H1 (cell line): Measurements from ENCODE around the gene PRSS3. TPM values are rescaled to one million over a fixed set of nuclear protein-coding genes. Genes with fewer than 3 reads are reported as not detected.

Source experiments
- CTCF ChIA-PET: fragments of 300-600 bp; sonication (Branson Sonifier 250); formaldehyde crosslinking; loops from one replicate; lab custom pipeline; 2021; ENCODE audit not compliant: partially characterized antibody; lab: Charles Lee
- POLR2A ChIA-PET: fragments of 300-600 bp; sonication (Branson Sonifier 250); formaldehyde crosslinking; loops from one replicate; lab custom pipeline; 2021; ENCODE audit warnings: inconsistent platforms; ENCODE audit not compliant: partially characterized antibody; lab: Charles Lee
- DNase-seq, 2 experiments: peaks; one replicate each; pipeline versions ENCODE4 v3.0.0 to v3.0.0-alpha.2; 2010 to 2022; ENCODE audit warnings: low spot score in 2 of 2, low read depth in 1 of 2, mixed read lengths in 1 of 2
- FAIRE-seq: peaks from 2 replicates; lab custom pipeline; 2011; peaks lifted over from hg19 to GRCh38; lab: Jason Lieb, UNC
- H2AFZ ChIP-seq: 2 replicates; pipeline ENCODE4 v1.8.1; 2012; ENCODE audit warnings: low read length, inconsistent platforms
- H2AK5ac ChIP-seq: 2 replicates; pipeline ENCODE4 v1.6.1; 2013; ENCODE audit warnings: low read depth, low read length
- H2BK120ac ChIP-seq: replicated peaks from 2 replicates; pipeline ENCODE3; 2013; ENCODE audit warnings: low read depth, low read length, inconsistent platforms
- H2BK12ac ChIP-seq: 2 replicates; pipeline ENCODE4 v1.6.1; 2013; ENCODE audit warnings: low read depth, low read length
- H2BK15ac ChIP-seq: 2 replicates; pipeline ENCODE4 v1.6.1; 2013; ENCODE audit warnings: low read length
- H2BK20ac ChIP-seq: 2 replicates; pipeline ENCODE4 v1.6.1; 2013; ENCODE audit warnings: low read length
- H2BK5ac ChIP-seq: 2 replicates; pipeline ENCODE4 v1.6.1; 2013; ENCODE audit warnings: low read depth, low read length
- H3K14ac ChIP-seq: 2 replicates; pipeline ENCODE4 v1.6.1; 2013; ENCODE audit warnings: inconsistent platforms; ENCODE audit not compliant: insufficient read length
- H3K18ac ChIP-seq: 2 replicates; pipeline ENCODE4 v1.6.1; 2013; ENCODE audit warnings: low read length; ENCODE audit errors: extremely low read depth
- H3K23ac ChIP-seq: 2 replicates; pipeline ENCODE4 v1.6.1; 2013; ENCODE audit warnings: inconsistent platforms; ENCODE audit not compliant: insufficient read length
- H3K23me2 ChIP-seq: 2 replicates; pipeline ENCODE4 v1.6.1; 2013; ENCODE audit warnings: low read depth, low read length
- H3K27ac ChIP-seq: 2 replicates; pipeline ENCODE4 v1.6.1; 2011; ENCODE audit warnings: low read depth, low read length, inconsistent platforms
- H3K27me3 ChIP-seq, 4 experiments: replicated peaks in 1 of 4; 1 replicate in 1 of 4; 2 replicates in 3 of 4; pipeline versions ENCODE4 v1.6.1 to v1.8.1; 2011 to 2013; ENCODE audit warnings: low read length in 3 of 4, mild to moderate bottlenecking in 3 of 4, inconsistent platforms in 2 of 4, mixed read lengths in 2 of 4, moderate library complexity in 1 of 4; ENCODE audit not compliant: control insufficient read depth in 3 of 4, insufficient read depth in 3 of 4; ENCODE audit errors: extremely low read depth in 1 of 4
- H3K36me3 ChIP-seq, 4 experiments: 2 replicates each; pipeline versions ENCODE4 v1.6.1 to v1.8.1; 2011 to 2013; ENCODE audit warnings: mild to moderate bottlenecking in 4 of 4, low read length in 3 of 4, moderate library complexity in 2 of 4, control low read depth in 1 of 4, inconsistent platforms in 1 of 4; ENCODE audit not compliant: insufficient read depth in 4 of 4, control insufficient read depth in 2 of 4
- H3K4ac ChIP-seq: replicated peaks from 2 replicates; pipeline ENCODE3; 2013; ENCODE audit warnings: low read length, low read depth, mixed read lengths, inconsistent platforms; ENCODE audit not compliant: insufficient read length
- H3K4me1 ChIP-seq, 4 experiments: replicated peaks in 1 of 4; 1 replicate in 1 of 4; 2 replicates in 3 of 4; pipeline versions ENCODE4 v1.6.1 to v1.8.1; 2011 to 2013; ENCODE audit warnings: low read length in 3 of 4, inconsistent platforms in 2 of 4, mixed read lengths in 1 of 4; ENCODE audit not compliant: insufficient read depth in 4 of 4, control insufficient read depth in 3 of 4
- H3K4me2 ChIP-seq, 2 experiments: 2 replicates each; pipeline versions ENCODE4 v1.6.1 to v1.8.1; 2011 to 2013; ENCODE audit warnings: low read depth in 2 of 2, low read length in 2 of 2, control low read depth in 1 of 2, inconsistent platforms in 1 of 2, mild to moderate bottlenecking in 1 of 2; ENCODE audit not compliant: insufficient read depth in 1 of 2
- H3K4me3 ChIP-seq, 4 experiments: fragments of 200-600, 300-600 bp in 1 of 4; sonication (generic), shearing (Covaris generic), sonication (Bioruptor Twin) in 1 of 4; 2 replicates each; pipeline versions ENCODE4 v1.5.1 to v1.8.1; 2011 to 2016; ENCODE audit warnings: low read length in 4 of 4, low read depth in 3 of 4, control low read depth in 2 of 4, inconsistent platforms in 2 of 4, mild to moderate bottlenecking in 2 of 4, mixed read lengths in 1 of 4, moderate library complexity in 1 of 4; ENCODE audit not compliant: insufficient read depth in 2 of 4; ENCODE audit errors: extremely low read depth in 1 of 4
- H3K56ac ChIP-seq: replicated peaks from 2 replicates; pipeline ENCODE3; 2013; ENCODE audit warnings: low read depth, mild to moderate bottlenecking, mixed read lengths, low read length, inconsistent platforms; ENCODE audit not compliant: insufficient read length
- H3K79me1 ChIP-seq: 2 replicates; pipeline ENCODE4 v1.6.1; 2013; ENCODE audit warnings: low read depth, low read length, control low read depth
- H3K79me2 ChIP-seq, 2 experiments: 2 replicates each; pipeline versions ENCODE4 v1.6.1 to v1.8.1; 2012 to 2013; ENCODE audit warnings: low read length in 2 of 2, mild to moderate bottlenecking in 2 of 2, inconsistent platforms in 1 of 2; ENCODE audit not compliant: insufficient read depth in 2 of 2, control insufficient read depth in 1 of 2
- H3K9ac ChIP-seq, 4 experiments: replicated peaks in 1 of 4; 1 replicate in 1 of 4; 2 replicates in 3 of 4; pipeline versions ENCODE4 v1.6.1 to v1.8.1; 2011 to 2013; ENCODE audit warnings: low read depth in 3 of 4, low read length in 3 of 4, control low read depth in 2 of 4, mild to moderate bottlenecking in 2 of 4, moderate library complexity in 2 of 4, inconsistent platforms in 1 of 4; ENCODE audit errors: extremely low read depth in 1 of 4
- H3K9me3 ChIP-seq, 2 experiments: 2 replicates each; pipeline versions ENCODE4 v1.6.1 to v1.8.1; 2012 to 2013; ENCODE audit warnings: mild to moderate bottlenecking in 2 of 2, moderate library complexity in 2 of 2, control low read depth in 1 of 2, inconsistent platforms in 1 of 2, low read depth in 1 of 2, low read length in 1 of 2, mixed read lengths in 1 of 2; ENCODE audit not compliant: insufficient read depth in 2 of 2
- H4K20me1 ChIP-seq, 2 experiments: replicated peaks in 1 of 2; 2 replicates each; pipeline versions ENCODE3 to v1.8.1; 2011 to 2013; ENCODE audit warnings: inconsistent platforms in 2 of 2, low read length in 2 of 2, mild to moderate bottlenecking in 1 of 2; ENCODE audit not compliant: insufficient read depth in 2 of 2, control insufficient read depth in 1 of 2
- H4K5ac ChIP-seq: 2 replicates; pipeline ENCODE4 v1.6.1; 2013; ENCODE audit warnings: low read length, low read depth, mixed read lengths, inconsistent platforms; ENCODE audit not compliant: insufficient read length
- H4K8ac ChIP-seq: 2 replicates; pipeline ENCODE4 v1.8.0; 2013; ENCODE audit warnings: mild to moderate bottlenecking, moderate library complexity, low read length, inconsistent platforms; ENCODE audit not compliant: insufficient read depth; ENCODE audit errors: extremely low read depth
- H4K91ac ChIP-seq: replicated peaks from 2 replicates; pipeline ENCODE3; 2013; ENCODE audit warnings: low read length, mixed read lengths, inconsistent platforms; ENCODE audit not compliant: insufficient read length
- GABPA ChIP-seq: IDR thresholded peaks from 2 replicates; pipeline ENCODE4 v1.6.1; 2011; ENCODE audit warnings: mild to moderate bottlenecking, low read length, moderate library complexity, borderline replicate concordance; ENCODE audit not compliant: insufficient read depth
- HDAC6 ChIP-seq: IDR thresholded peaks from one replicate; pipeline ENCODE4 v1.7.1; 2012; ENCODE audit warnings: low read depth, mild to moderate bottlenecking, inconsistent platforms, low read length, moderate library complexity
- JUN ChIP-seq: IDR thresholded peaks from 2 replicates; pipeline ENCODE4 v1.6.1; 2011; ENCODE audit warnings: low read depth, mild to moderate bottlenecking, improper control_type of control experiment, low read length
- PHF8 ChIP-seq: fragments of 200-600 bp; sonication (generic); conservative IDR thresholded peaks from 2 replicates; pipeline ENCODE4 v1.7.1; 2012; ENCODE audit warnings: low read depth, mild to moderate bottlenecking, inconsistent platforms, low read length, moderate library complexity
- RXRA ChIP-seq: IDR thresholded peaks from 2 replicates; pipeline ENCODE4 v1.6.1; 2011; ENCODE audit warnings: low read depth, mild to moderate bottlenecking, low read length, moderate library complexity; ENCODE audit not compliant: insufficient read depth
- WGBS, 2 experiments: shearing (Covaris generic) in 1 of 2; methylation state at CpG; one replicate each; pipeline versions ENCODE4 v1.1.6 to v1.1.7; 2013 to 2015; ENCODE audit warnings: low lambda C conversion rate in 2 of 2, mixed read lengths in 2 of 2, inconsistent platforms in 1 of 2, low coverage in 1 of 2, missing lambda C conversion rate in 1 of 2; ENCODE audit not compliant: insufficient replicate concordance in 2 of 2, insufficient coverage in 1 of 2, insufficient read length in 1 of 2; ENCODE audit errors: extremely low coverage in 1 of 2, missing lambda C conversion rate in 1 of 2; 5-methylcytosine and 5-hydroxymethylcytosine counted together
- polyA plus RNA-seq, 7 experiments: library from polyadenylated mRNA; depleted of rRNA in 3 of 7; stranded (reverse) in 5 of 7; unstranded in 2 of 7; fragments of >200 nt in 5 of 7; fragments of 200-250 nt in 2 of 7; gene quantifications; 1 replicate in 5 of 7; 2 replicates in 1 of 7; 4 replicates in 1 of 7; pipeline versions ENCODE4 v1.2.1 to v1.2.3, GENCODE V29; 2011 to 2013; ENCODE audit warnings: missing spikeins in 2 of 7, mixed read lengths in 2 of 7
- total RNA-seq: library from RNA; stranded (reverse); fragmentation: NEBNext Ultra II Directional; extraction: Animal tissue kit (Norgen Biotek cat#: 25700); gene quantifications from 2 replicates; pipeline ENCODE4 v1.2.1, GENCODE V29; 2021
- TF ChIP-seq, protein P1 (sequence below): IDR thresholded peaks from 2 replicates; pipeline ENCODE4 v1.6.1; 2012; ENCODE audit warnings: inconsistent platforms

Gene PRSS3
- total and polyA plus RNA-seq, 2 of the 8 experiments (the other 6 are each of a cell fraction or from before 2014, with no cell fraction given), result 0.12 TPM; not detected in 1

DNA sequence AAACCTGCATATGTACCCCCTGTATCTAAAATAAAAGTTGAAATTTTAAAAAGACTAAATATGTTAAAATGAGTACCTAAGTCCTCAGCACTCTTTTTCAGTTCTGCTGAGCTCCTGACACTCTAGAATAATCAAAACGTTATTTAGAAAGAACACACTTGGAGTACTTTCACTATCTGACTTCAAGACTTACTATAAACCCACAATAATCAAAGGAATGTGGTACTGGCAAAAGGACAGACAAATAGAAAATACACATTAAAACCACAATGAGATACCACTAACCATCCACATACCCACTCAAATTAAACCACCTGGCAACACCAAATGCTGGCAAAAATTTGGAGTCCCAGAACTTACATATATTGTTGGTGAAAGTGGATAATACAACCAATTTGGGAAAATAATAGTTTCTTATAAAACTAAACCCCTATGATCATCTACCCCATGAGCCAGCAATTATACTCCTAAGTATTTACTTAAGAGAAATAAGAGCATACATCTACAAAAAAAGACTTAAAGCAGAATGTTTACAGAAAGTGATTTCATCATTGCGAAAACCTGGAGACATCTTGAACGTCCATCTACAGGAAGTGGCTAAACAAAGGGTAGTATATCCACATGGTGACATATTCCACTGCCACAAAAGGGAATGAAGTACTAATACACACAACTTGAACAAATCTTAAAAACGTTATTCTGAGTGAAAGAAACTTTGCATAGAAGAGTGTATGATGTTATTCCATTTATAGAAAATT lies 12.8 kb upstream of the PRSS3 start:
- Histone ChIP-seq H3K18ac (no peak overlapping the region), H3K56ac (no peak overlapping the region), H2AK5ac (no peak overlapping the region), H3K27me3 (no peaks in the 10 kb centered on the region), H3K36me3 (no peaks in the 10 kb centered on the region), H4K5ac (no peak overlapping the region), H4K91ac (no peak overlapping the region), H2BK20ac (no peak overlapping the region), H3K27ac (no peak overlapping the region), H3K4ac (no peak overlapping the region), H3K79me1 (no peaks in the 10 kb centered on the region), H3K9ac (no peak overlapping the region), H3K4me1 (no peaks in the 10 kb centered on the region), H2BK120ac (no peak overlapping the region), H4K20me1 (no peaks in the 10 kb centered on the region), H3K23me2 (no peaks in the 10 kb centered on the region), H2BK15ac (no peak overlapping the region), H3K79me2 (no peaks in the 10 kb centered on the region), H2BK5ac (no peak overlapping the region), H2BK12ac (no peak overlapping the region), H3K14ac (no peak overlapping the region), H4K8ac (no peak overlapping the region), H2AFZ (no peak overlapping the region), H3K4me2 (no peak overlapping the region), H3K4me3 (no peak overlapping the region), H3K9me3 (no peaks in the 10 kb centered on the region), H3K23ac (no peak overlapping the region)
- TF ChIP-seq, protein P1, sequence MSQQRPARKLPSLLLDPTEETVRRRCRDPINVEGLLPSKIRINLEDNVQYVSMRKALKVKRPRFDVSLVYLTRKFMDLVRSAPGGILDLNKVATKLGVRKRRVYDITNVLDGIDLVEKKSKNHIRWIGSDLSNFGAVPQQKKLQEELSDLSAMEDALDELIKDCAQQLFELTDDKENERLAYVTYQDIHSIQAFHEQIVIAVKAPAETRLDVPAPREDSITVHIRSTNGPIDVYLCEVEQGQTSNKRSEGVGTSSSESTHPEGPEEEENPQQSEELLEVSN, result no peak
- TF ChIP-seq RXRA, result no peak
- TF ChIP-seq GABPA, result no peak
- TF ChIP-seq JUN, result no peak
- no peak for TF ChIP-seq PHF8
- TF ChIP-seq HDAC6, result no peak
- no peak for DNase-seq
- ChIA-PET CTCF (no interaction called here), POLR2A (no interaction called here)
- WGBS, 2 experiments, result 78% methylated on average over 4 of the region's 4 CpGs; no CpG with 5 or more reads in 1 of the 2 experiments
- FAIRE-seq, result no peak
